Urinary bladder (tissue), 2 donors: ENCODE data around the gene SYCE3. TPM values are rescaled to one million over a fixed set of nuclear protein-coding genes. Genes with fewer than 3 reads are reported as not detected.

Source experiments
- polyA plus RNA-seq: library from polyadenylated mRNA; stranded (reverse); fragments of 200-250 nt; gene quantifications from one replicate; pipeline ENCODE4 v1.2.3, GENCODE V29; 2013
- total RNA-seq: library from RNA; depleted of rRNA; stranded (reverse); fragments of >200 nt; gene quantifications from one replicate; pipeline ENCODE4 v1.2.3, GENCODE V29; 2014
- donor health status: healthy.

SYCE3 gene
- total and polyA plus RNA-seq, 2 donors: not detected

Other genes with a start within 250 kb of the SYCE3 start
- gene DENND6B, start 235.9 kb downstream of the SYCE3 start, total RNA-seq: 4.1 TPM
- gene DENND6B, start 235.9 kb downstream of the SYCE3 start, polyA plus RNA-seq: 4.6 TPM
- 31.1 TPM for gene PPP6R2, start 219.6 kb downstream of the SYCE3 start, total RNA-seq
- 46.0 TPM for gene PPP6R2, start 219.6 kb downstream of the SYCE3 start, polyA plus RNA-seq
- 28.3 TPM for gene SBF1, start 87.9 kb downstream of the SYCE3 start, total RNA-seq
- 44.8 TPM for gene SBF1, start 87.9 kb downstream of the SYCE3 start, polyA plus RNA-seq
- gene ADM2, start 81.4 kb downstream of the SYCE3 start, total RNA-seq: 0.37 TPM
- gene ADM2, start 81.4 kb downstream of the SYCE3 start, polyA plus RNA-seq: 0.11 TPM
- gene MIOX, start 76.1 kb downstream of the SYCE3 start, total RNA-seq: not detected
- gene MIOX, start 76.1 kb downstream of the SYCE3 start, polyA plus RNA-seq: not detected
- gene LMF2, start 55.2 kb downstream of the SYCE3 start, total RNA-seq: 21.4 TPM
- 61.3 TPM for gene LMF2, start 55.2 kb downstream of the SYCE3 start, polyA plus RNA-seq
- 27.5 TPM for gene NCAPH2, start 54.7 kb downstream of the SYCE3 start, total RNA-seq
- gene NCAPH2, start 54.7 kb downstream of the SYCE3 start, polyA plus RNA-seq: 38.4 TPM
- gene SCO2, start 37.3 kb downstream of the SYCE3 start, total RNA-seq: 0.79 TPM
- gene SCO2, start 37.3 kb downstream of the SYCE3 start, polyA plus RNA-seq: 3.3 TPM
- gene TYMP, start 32.9 kb downstream of the SYCE3 start, total RNA-seq: 9.5 TPM
- 84.1 TPM for gene TYMP, start 32.9 kb downstream of the SYCE3 start, polyA plus RNA-seq
- gene KLHDC7B, start 17.0 kb downstream of the SYCE3 start, total RNA-seq: 0.11 TPM
- 0.33 TPM for gene KLHDC7B, start 17.0 kb downstream of the SYCE3 start, polyA plus RNA-seq
- 6.2 TPM for gene CPT1B, start 15.5 kb upstream of the SYCE3 start, total RNA-seq
- 5.5 TPM for gene CPT1B, start 15.5 kb upstream of the SYCE3 start, polyA plus RNA-seq
- gene CHKB, start 19.9 kb upstream of the SYCE3 start, total RNA-seq: 28.0 TPM
- 45.7 TPM for gene CHKB, start 19.9 kb upstream of the SYCE3 start, polyA plus RNA-seq
- 1.2 TPM for gene MAPK8IP2, start 37.9 kb upstream of the SYCE3 start, total RNA-seq
- gene MAPK8IP2, start 37.9 kb upstream of the SYCE3 start, polyA plus RNA-seq: 1.6 TPM
- 8.7 TPM for gene ARSA, start 65.2 kb upstream of the SYCE3 start, total RNA-seq
- gene ARSA, start 65.2 kb upstream of the SYCE3 start, polyA plus RNA-seq: 36.3 TPM
- 8.1 TPM for gene SHANK3, start 109.9 kb upstream of the SYCE3 start, total RNA-seq
- 18.5 TPM for gene SHANK3, start 109.9 kb upstream of the SYCE3 start, polyA plus RNA-seq
- gene ACR, start 175.3 kb upstream of the SYCE3 start, total RNA-seq: not detected
- 0.30 TPM for gene ACR, start 175.3 kb upstream of the SYCE3 start, polyA plus RNA-seq
- 9.5 TPM for gene RABL2B, start 220.7 kb upstream of the SYCE3 start, total RNA-seq
- gene RABL2B, start 220.7 kb upstream of the SYCE3 start, polyA plus RNA-seq: 21.0 TPM